ENCODE measurements around the gene PPP2CA.

Gene PPP2CA

DNA sequence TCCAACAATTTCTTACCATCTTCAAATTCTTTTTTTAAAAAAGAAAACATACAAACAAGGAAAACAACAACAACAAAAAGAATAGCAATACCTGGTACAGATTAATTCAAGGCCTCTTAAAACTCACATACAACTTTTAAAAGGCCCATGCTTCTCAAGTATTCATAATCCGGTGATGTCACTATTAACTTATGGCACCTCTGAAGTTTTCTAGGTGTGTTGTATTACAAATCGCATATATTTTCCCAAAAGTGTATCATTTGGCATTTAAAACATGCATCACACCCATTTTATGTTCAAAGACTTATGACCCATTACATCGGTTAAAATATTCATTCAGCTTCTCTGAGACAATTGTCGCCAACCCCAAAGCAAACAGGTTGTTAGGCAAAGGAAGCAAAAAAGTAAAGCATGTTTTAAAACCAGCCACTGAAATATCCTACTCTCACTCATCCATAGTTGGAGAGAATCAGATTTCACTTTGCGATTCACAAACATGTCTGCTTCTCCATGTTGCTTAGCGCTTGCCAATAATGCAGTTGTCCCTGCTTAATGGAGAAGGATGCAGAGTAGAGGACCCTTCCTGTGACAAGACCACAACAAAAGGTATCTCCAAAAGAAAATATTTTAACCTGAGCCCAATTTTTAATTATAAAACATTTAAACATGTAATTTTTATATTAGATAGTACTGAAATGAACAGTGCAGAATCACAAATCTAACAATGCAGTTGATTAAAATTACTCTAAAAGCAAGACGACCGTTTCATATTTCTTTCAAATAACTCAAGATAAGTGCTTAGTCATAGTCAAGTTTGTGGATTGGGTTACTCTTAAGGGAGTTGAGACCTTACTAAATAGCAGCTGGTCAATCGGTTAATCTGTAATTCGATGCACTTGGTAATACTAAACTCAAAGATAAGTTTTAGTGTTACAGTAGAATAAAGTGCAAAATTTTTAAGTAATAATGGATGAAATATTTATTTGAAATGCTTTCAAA, 50.7 kb downstream of the PPP2CA start:
- no peaks in the 10 kb centered on the region for H3K27me3 ChIP-seq (replicated peaks; ENCODE audit: control insufficient read depth, insufficient read depth, low read length)
- no peak for TF ChIP-seq CTCF (IDR thresholded peaks at IDR 0.05; ENCODE audit: insufficient read depth, low read length, poor library complexity, severe bottlenecking)
- no peak for DNase-seq (ENCODE audit: extremely low read depth, insufficient read length)
- peaks cover 6% of the 10 kb centered on the region for H3K36me3 ChIP-seq (ENCODE audit: control insufficient read depth, insufficient read depth, low read length)
- H3K4me3 ChIP-seq (replicated peaks; ENCODE audit: low read depth, low read length): peak overlapping the region; percentile 96

DNA sequence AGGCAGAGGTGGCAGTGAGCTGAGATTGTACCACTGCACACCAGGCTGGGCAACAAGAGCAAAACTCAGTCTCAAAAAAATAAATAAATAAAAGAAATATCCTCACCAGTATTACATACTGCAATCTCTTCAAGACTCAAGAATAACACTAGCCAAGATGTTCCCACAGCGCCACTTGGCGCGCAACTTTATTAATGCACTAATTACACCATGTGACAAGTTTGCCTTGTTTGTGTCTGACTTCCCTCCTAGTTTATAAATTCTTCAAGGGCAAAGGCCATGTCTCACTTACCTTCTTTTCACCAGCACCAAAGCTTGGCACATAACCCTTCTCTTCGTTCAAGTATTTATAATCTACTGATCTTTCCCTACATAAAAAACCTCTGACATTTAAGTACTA, 53.9 kb downstream of the PPP2CA start:
- H3K4me3 ChIP-seq (replicated peaks; ENCODE audit: low read depth, low read length): no peak overlapping the region
- no peaks in the 10 kb centered on the region for H3K27me3 ChIP-seq (replicated peaks; ENCODE audit: control insufficient read depth, insufficient read depth, low read length)
- TF ChIP-seq CTCF (IDR thresholded peaks at IDR 0.05; ENCODE audit: insufficient read depth, low read length, poor library complexity, severe bottlenecking): no peak
- H3K36me3 ChIP-seq (ENCODE audit: control insufficient read depth, insufficient read depth, low read length): peaks cover 8% of the 10 kb centered on the region
- no peak for DNase-seq (ENCODE audit: extremely low read depth, insufficient read length)

DNA sequence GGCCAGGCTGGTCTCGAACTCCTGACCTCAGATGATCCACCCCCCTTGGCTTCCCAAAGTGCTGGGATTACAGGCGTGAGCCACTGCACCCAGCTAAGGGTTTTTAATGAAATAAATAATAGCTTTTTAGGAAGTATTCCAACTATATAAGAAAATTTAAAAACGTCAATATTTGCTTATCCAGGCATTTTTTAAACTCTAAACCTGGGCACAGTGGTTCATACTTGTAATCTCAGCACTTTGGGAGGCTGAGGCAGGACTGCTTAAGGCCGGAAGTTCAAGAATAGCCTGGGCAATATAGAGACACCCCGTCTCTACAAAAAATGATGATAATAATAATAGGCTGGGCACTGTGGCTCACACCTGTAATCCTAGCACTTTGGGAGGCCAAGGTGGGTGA, 63.3 kb downstream of the PPP2CA start:
- Histone ChIP-seq H3K4me3 (replicated peaks; ENCODE audit: low read depth, low read length) (no peak overlapping the region), H3K36me3 (ENCODE audit: control insufficient read depth, insufficient read depth, low read length) (peaks cover 5% of the 10 kb centered on the region), H3K27me3 (replicated peaks; ENCODE audit: control insufficient read depth, insufficient read depth, low read length) (no peaks in the 10 kb centered on the region)
- no peak for TF ChIP-seq CTCF (IDR thresholded peaks at IDR 0.05; ENCODE audit: insufficient read depth, low read length, poor library complexity, severe bottlenecking)
- no peak for DNase-seq (ENCODE audit: extremely low read depth, insufficient read length)

DNA sequence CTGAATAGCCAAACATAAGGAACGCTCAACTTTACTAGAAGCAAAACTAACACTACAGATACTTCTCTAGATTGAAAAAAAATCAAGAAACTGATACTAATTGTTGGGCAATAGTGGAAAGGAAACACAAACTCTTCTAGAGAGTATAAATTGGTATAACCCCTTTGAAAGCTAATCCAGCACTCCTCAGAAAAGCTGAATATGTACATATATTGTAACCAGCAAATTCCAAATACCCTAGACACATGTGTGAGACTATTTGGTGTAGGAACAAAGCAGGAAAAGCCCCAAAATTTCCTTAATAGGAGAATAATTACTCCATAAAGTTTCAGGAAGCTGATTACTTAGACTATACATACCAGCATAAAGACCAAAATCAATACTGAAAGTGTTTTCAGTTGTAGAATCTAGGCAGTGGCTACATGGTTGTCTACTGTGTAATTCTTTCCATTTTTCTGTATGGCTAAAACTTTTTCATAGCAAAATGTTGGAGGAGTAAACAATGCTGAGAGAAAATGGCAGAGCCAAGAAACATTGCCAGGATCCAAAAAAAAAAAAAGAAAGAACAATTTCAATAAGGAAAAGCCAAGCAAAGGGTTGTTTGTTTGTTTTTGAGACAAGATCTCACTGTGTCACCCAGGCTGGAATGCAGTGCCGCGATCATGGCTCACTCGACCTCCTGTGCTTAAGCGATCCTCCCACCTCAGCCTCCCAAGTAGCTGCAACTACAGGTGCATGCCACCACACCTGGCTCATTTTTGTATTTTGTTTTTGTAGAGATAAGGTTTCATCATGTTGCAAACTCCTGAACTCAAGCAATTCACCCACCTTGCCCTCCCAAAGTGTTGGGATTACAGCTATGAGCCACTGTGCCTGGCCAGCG, 64.1 kb downstream of the PPP2CA start:
- no peak for TF ChIP-seq CTCF (IDR thresholded peaks at IDR 0.05; ENCODE audit: insufficient read depth, low read length, poor library complexity, severe bottlenecking)
- DNase-seq (ENCODE audit: extremely low read depth, insufficient read length): no peak
- peaks cover 5% of the 10 kb centered on the region for H3K36me3 ChIP-seq (ENCODE audit: control insufficient read depth, insufficient read depth, low read length)

GRCh38 chr5:134153657-134154056, 72.2 kb downstream of the PPP2CA start:
- TF ChIP-seq CTCF (IDR thresholded peaks at IDR 0.05; ENCODE audit: insufficient read depth, low read length, poor library complexity, severe bottlenecking): no peak

More for the DNA sequence above, 64.1 kb downstream of the PPP2CA start:
- Histone ChIP-seq H3K27me3 (replicated peaks; ENCODE audit: control insufficient read depth, insufficient read depth, low read length) (no peaks in the 10 kb centered on the region), H3K4me3 (replicated peaks; ENCODE audit: low read depth, low read length) (no peak overlapping the region)

More at GRCh38 chr5:134153657-134154056, 72.2 kb downstream of the PPP2CA start:
- no peak for DNase-seq (ENCODE audit: extremely low read depth, insufficient read length)
- Histone ChIP-seq H3K27me3 (replicated peaks; ENCODE audit: control insufficient read depth, insufficient read depth, low read length) (no peaks in the 10 kb centered on the region), H3K36me3 (ENCODE audit: control insufficient read depth, insufficient read depth, low read length) (peaks cover 17% of the 10 kb centered on the region), H3K4me3 (replicated peaks; ENCODE audit: low read depth, low read length) (no peak overlapping the region)

Measured in GM06990 (cell line).